H9 (cell line): ENCODE results near the gene TMEM161B. TPM values are rescaled to one million over a fixed set of nuclear protein-coding genes. Genes with fewer than 3 reads are reported as not detected.

ENCODE experiments used
- DNase-seq: peaks from one replicate; pipeline ENCODE4 v3.0.0-alpha.2; 2017
- H2AFZ ChIP-seq: one replicate; pipeline ENCODE4 v1.6.1; 2013; ENCODE audit warnings: mild to moderate bottlenecking, low read length, control low read depth, moderate library complexity
- H2AK5ac ChIP-seq: 2 replicates; pipeline ENCODE4 v1.6.1; 2013; ENCODE audit warnings: low read length, control low read depth, mixed read lengths; ENCODE audit not compliant: insufficient read length
- H2BK120ac ChIP-seq: one replicate; pipeline ENCODE4 v1.6.1; 2013; ENCODE audit warnings: low read depth, mild to moderate bottlenecking, low read length, control low read depth, inconsistent platforms; ENCODE audit not compliant: poor library complexity, severe bottlenecking
- H2BK12ac ChIP-seq: 2 replicates; pipeline ENCODE4 v1.6.1; 2013; ENCODE audit warnings: low read length, control low read depth, mixed read lengths, low read depth; ENCODE audit not compliant: insufficient read length
- H2BK15ac ChIP-seq: 2 replicates; pipeline ENCODE4 v1.6.1; 2013; ENCODE audit warnings: low read depth, low read length, control low read depth
- H2BK20ac ChIP-seq: one replicate; pipeline ENCODE4 v1.6.1; 2013; ENCODE audit warnings: low read depth, mild to moderate bottlenecking, low read length, control low read depth, inconsistent platforms; ENCODE audit not compliant: poor library complexity, severe bottlenecking
- H2BK5ac ChIP-seq: 2 replicates; pipeline ENCODE4 v1.6.1; 2013; ENCODE audit warnings: low read length, control low read depth, mixed read lengths; ENCODE audit not compliant: insufficient read length
- H3K14ac ChIP-seq: 2 replicates; pipeline ENCODE4 v1.6.1; 2013; ENCODE audit warnings: low read length, control low read depth; ENCODE audit not compliant: insufficient read depth
- H3K18ac ChIP-seq: 2 replicates; pipeline ENCODE4 v1.6.1; 2013; ENCODE audit warnings: low read depth, mild to moderate bottlenecking, mixed read lengths, low read length, control low read depth; ENCODE audit not compliant: insufficient read length
- H3K23ac ChIP-seq: 2 replicates; pipeline ENCODE4 v1.6.1; 2013; ENCODE audit warnings: low read length, control low read depth, mixed read lengths, low read depth; ENCODE audit not compliant: insufficient read length
- H3K23me2 ChIP-seq: 2 replicates; pipeline ENCODE4 v1.6.1; 2013; ENCODE audit warnings: low read depth, mild to moderate bottlenecking, mixed read lengths, low read length, control low read depth; ENCODE audit not compliant: insufficient read length, poor library complexity, severe bottlenecking
- H3K27ac ChIP-seq: 2 replicates; pipeline ENCODE4 v1.5.1; 2013; ENCODE audit warnings: low read length, control low read depth, mixed read lengths, low read depth; ENCODE audit not compliant: insufficient read length
- H3K27me3 ChIP-seq: 2 replicates; pipeline ENCODE4 v1.6.1; 2013; ENCODE audit warnings: low read length, control low read depth, inconsistent platforms; ENCODE audit not compliant: insufficient read depth
- H3K4ac ChIP-seq: 2 replicates; pipeline ENCODE4 v1.6.1; 2013; ENCODE audit warnings: low read depth, mild to moderate bottlenecking, control low read depth, inconsistent platforms, low read length, moderate library complexity
- H3K4me1 ChIP-seq: 2 replicates; pipeline ENCODE4 v1.6.1; 2013; ENCODE audit warnings: low read length, control low read depth, inconsistent platforms; ENCODE audit not compliant: insufficient read depth
- H3K4me2 ChIP-seq: 2 replicates; pipeline ENCODE4 v1.6.1; 2013; ENCODE audit warnings: low read length, control low read depth, mixed read lengths; ENCODE audit not compliant: insufficient read length, insufficient read depth
- H3K56ac ChIP-seq: 2 replicates; pipeline ENCODE4 v1.6.1; 2013; ENCODE audit warnings: low read depth, mild to moderate bottlenecking, mixed read lengths, low read length, control low read depth; ENCODE audit not compliant: insufficient read length
- H3K79me1 ChIP-seq: 2 replicates; pipeline ENCODE4 v1.6.1; 2013; ENCODE audit warnings: low read depth, mild to moderate bottlenecking, moderate library complexity, low read length, control low read depth, inconsistent platforms; ENCODE audit not compliant: insufficient read depth, poor library complexity, severe bottlenecking
- H3K79me2 ChIP-seq: 2 replicates; pipeline ENCODE4 v1.6.1; 2013; ENCODE audit warnings: low read length, control low read depth, inconsistent platforms; ENCODE audit not compliant: insufficient read depth
- H3K9ac ChIP-seq: 2 replicates; pipeline ENCODE4 v1.6.1; 2013; ENCODE audit warnings: low read length, control low read depth, mixed read lengths; ENCODE audit not compliant: insufficient read length; ENCODE audit errors: extremely low read depth
- H3K9me3 ChIP-seq: one replicate; pipeline ENCODE4 v1.6.1; 2013; ENCODE audit warnings: low read depth, low read length, inconsistent platforms; ENCODE audit not compliant: control insufficient read depth
- H3T11ph ChIP-seq: one replicate; pipeline ENCODE4 v1.6.1; 2013; ENCODE audit warnings: mild to moderate bottlenecking, low read length, control low read depth, inconsistent platforms
- H4K20me1 ChIP-seq: one replicate; pipeline ENCODE4 v1.6.1; 2013; ENCODE audit not compliant: control insufficient read depth, insufficient read length, insufficient read depth
- H4K5ac ChIP-seq: 2 replicates; pipeline ENCODE4 v1.6.1; 2013; ENCODE audit warnings: low read depth, mild to moderate bottlenecking, mixed read lengths, low read length, control low read depth; ENCODE audit not compliant: insufficient read length
- H4K8ac ChIP-seq: replicated peaks from 2 replicates; pipeline ENCODE4 v1.6.1; 2013; ENCODE audit warnings: low read length, control low read depth, mixed read lengths, low read depth; ENCODE audit not compliant: insufficient read length
- H4K91ac ChIP-seq: 2 replicates; pipeline ENCODE4 v1.6.1; 2013; ENCODE audit warnings: low read depth, mild to moderate bottlenecking, moderate library complexity, mixed read lengths, low read length, control low read depth; ENCODE audit not compliant: insufficient read length
- H3K27ac Mint-ChIP-seq, 3 experiments: 2 replicates in 2 of 3; 3 replicates in 1 of 3; pipeline ENCODE4 v1.8.0; 2020 to 2021; ENCODE audit warnings: mixed read lengths in 3 of 3, mild to moderate bottlenecking in 1 of 3, moderate library complexity in 1 of 3
- H3K27me3 Mint-ChIP-seq: 2 replicates; pipeline ENCODE4 v1.8.0; 2021; ENCODE audit warnings: low read depth, mild to moderate bottlenecking, moderate library complexity, mixed read lengths
- H3K36me3 Mint-ChIP-seq, 3 experiments: 2 replicates in 2 of 3; 3 replicates in 1 of 3; pipeline ENCODE4 v1.8.0; 2020 to 2021; ENCODE audit warnings: low read depth in 3 of 3, mixed read lengths in 3 of 3; ENCODE audit not compliant: insufficient read depth in 1 of 3
- H3K4me1 Mint-ChIP-seq, 2 experiments: 2 replicates each; pipeline ENCODE4 v1.8.0; 2020; ENCODE audit warnings: mixed read lengths in 2 of 2
- H3K4me3 Mint-ChIP-seq, 2 experiments: 2 replicates in 1 of 2; 3 replicates in 1 of 2; pipeline ENCODE4 v1.8.0; 2020 to 2021; ENCODE audit warnings: mild to moderate bottlenecking in 2 of 2, mixed read lengths in 2 of 2, moderate library complexity in 1 of 2
- H3K9me3 Mint-ChIP-seq, 2 experiments: 2 replicates in 1 of 2; 3 replicates in 1 of 2; pipeline ENCODE4 v1.8.0; 2020; ENCODE audit warnings: mild to moderate bottlenecking in 2 of 2, mixed read lengths in 2 of 2, moderate library complexity in 1 of 2
- CTCF ChIP-seq: fragments of 200-600 bp; sonication (generic); conservative IDR thresholded peaks from 3 replicates; pipeline ENCODE4 v1.8.0; 2021; ENCODE audit warnings: antibody characterized with exemption, mild to moderate bottlenecking
- total RNA-seq: library from RNA; stranded (reverse); gene quantifications from 2 replicates; pipeline ENCODE4 v1.2.1, GENCODE V29; 2021

TMEM161B gene
- total RNA-seq, 1 experiment from 2014 or later: 17.9 TPM

- Histone ChIP-seq H2BK20ac (no peak overlapping the region), H3K4me1 (no peaks in the 10 kb centered on the region), H3K4me2 (no peak overlapping the region), H2BK5ac (no peak overlapping the region), H3T11ph (no peak overlapping the region), H3K23ac (no peak overlapping the region), H4K91ac (no peak overlapping the region), H4K5ac (no peak overlapping the region), H3K9ac (no peak overlapping the region), H3K18ac (no peak overlapping the region), H2BK120ac (no peak overlapping the region), H3K56ac (no peak overlapping the region), H3K9me3 (no peaks in the 10 kb centered on the region), H3K27me3 (no peaks in the 10 kb centered on the region), H2AFZ (no peak overlapping the region), H3K4ac (no peak overlapping the region), H2BK12ac (no peak overlapping the region), H3K14ac (no peak overlapping the region), H3K79me2 (no peaks in the 10 kb centered on the region), H3K23me2 (no peaks in the 10 kb centered on the region), H4K20me1 (no peaks in the 10 kb centered on the region), H3K27ac (no peak overlapping the region), H2BK15ac (no peak overlapping the region), H2AK5ac (no peak overlapping the region), H4K8ac (no peak overlapping the region), H3K79me1 (no peaks in the 10 kb centered on the region)
- Mint-ChIP-seq H3K27ac (no peak overlapping the region), H3K4me1 (peaks cover 6 to 9% of the 10 kb centered on the region in 2 experiments), H3K36me3 (peaks cover 16 to 57% (median 46%) of the 10 kb centered on the region in 3 experiments; a peak in 6 of 7 replicates), H3K9me3 (no peaks in the 10 kb centered on the region), H3K27me3 (no peaks in the 10 kb centered on the region), H3K4me3 (no peak overlapping the region)
- DNase-seq: no peak
- TF ChIP-seq CTCF: no peak
Measured at GRCh38 chr5:88275581-88275980, 6.9 kb upstream of the TMEM161B start.
